Endodermal cell (in vitro differentiated cells): Measurements from ENCODE around the gene CNTN4. TPM values are rescaled to one million over a fixed set of nuclear protein-coding genes. Genes with fewer than 3 reads are reported as not detected.

Experiments used
- DNase-seq: peaks from one replicate; pipeline ENCODE4 v3.0.0-alpha.2; 2017
- H3K27ac ChIP-seq: 2 replicates; pipeline ENCODE4 v1.5.1; 2013; ENCODE audit warnings: mild to moderate bottlenecking, low read depth, low read length, moderate library complexity
- H3K27me3 ChIP-seq: 2 replicates; pipeline ENCODE4 v1.6.1; 2013; ENCODE audit warnings: mild to moderate bottlenecking, low read length, moderate library complexity; ENCODE audit not compliant: insufficient read depth, control insufficient read depth, poor library complexity, severe bottlenecking
- H3K36me3 ChIP-seq: 2 replicates; pipeline ENCODE4 v1.7.0; 2013; ENCODE audit warnings: mild to moderate bottlenecking, low read length, moderate library complexity; ENCODE audit not compliant: control insufficient read depth, insufficient read depth
- H3K4me1 ChIP-seq: one replicate; pipeline ENCODE4 v1.7.0; 2013; ENCODE audit warnings: low read length; ENCODE audit not compliant: control insufficient read depth, insufficient read depth
- H3K4me3 ChIP-seq: 2 replicates; pipeline ENCODE4 v1.5.1; 2013; ENCODE audit warnings: mild to moderate bottlenecking, low read length, moderate library complexity
- H3K9ac ChIP-seq: 2 replicates; pipeline ENCODE4 v1.6.1; 2013; ENCODE audit warnings: mild to moderate bottlenecking, low read length, moderate library complexity; ENCODE audit not compliant: poor library complexity, severe bottlenecking; ENCODE audit errors: extremely low read depth
- H3K9me3 ChIP-seq: 2 replicates; pipeline ENCODE4 v1.6.1; 2013; ENCODE audit warnings: mild to moderate bottlenecking, low read length, moderate library complexity; ENCODE audit not compliant: control insufficient read depth
- H3K27ac Mint-ChIP-seq: 2 replicates; pipeline ENCODE4 v1.8.0; 2020; ENCODE audit warnings: mixed read lengths
- H3K27me3 Mint-ChIP-seq: 2 replicates; pipeline ENCODE4 v1.8.0; 2021; ENCODE audit warnings: mild to moderate bottlenecking, mixed read lengths; ENCODE audit not compliant: insufficient read depth
- H3K36me3 Mint-ChIP-seq: 2 replicates; pipeline ENCODE4 v1.8.0; 2020; ENCODE audit warnings: low read depth, mixed read lengths
- H3K4me1 Mint-ChIP-seq: 2 replicates; pipeline ENCODE4 v1.8.0; 2020; ENCODE audit warnings: mixed read lengths
- H3K4me3 Mint-ChIP-seq: 2 replicates; pipeline ENCODE4 v1.8.0; 2020; ENCODE audit warnings: mild to moderate bottlenecking, moderate library complexity, mixed read lengths
- H3K9me3 Mint-ChIP-seq: 2 replicates; pipeline ENCODE4 v1.8.0; 2020; ENCODE audit warnings: mild to moderate bottlenecking, mixed read lengths
- WGBS, 2 experiments: methylation state at CpG; one replicate each; pipeline versions ENCODE4 v1.1.5 to v1.1.7; 2013; ENCODE audit warnings: missing lambda C conversion rate in 2 of 2, mixed read lengths in 1 of 2; ENCODE audit not compliant: insufficient coverage in 1 of 2, insufficient read length in 1 of 2; 5-methylcytosine and 5-hydroxymethylcytosine counted together
- total RNA-seq, 2 donors: library from RNA; stranded (reverse); fragmentation: NEBNext Ultra II Directional in 1 of 2; extraction: Animal tissue kit (Norgen Biotek cat#: 25700) in 1 of 2; gene quantifications; 2 replicates in 1 of 2; 3 replicates in 1 of 2; pipeline ENCODE4 v1.2.1, GENCODE V29; 2021
- TF ChIP-seq, protein P1 (sequence below): fragments of 200-600 bp; sonication (generic); conservative IDR thresholded peaks from 2 replicates; pipeline ENCODE4 v1.5.0; 2021; ENCODE audit warnings: antibody characterized with exemption, mild to moderate bottlenecking

Gene CNTN4
- total RNA-seq, 2 donors from 2014 or later = 10.8 to 11.1 TPM

DNA sequence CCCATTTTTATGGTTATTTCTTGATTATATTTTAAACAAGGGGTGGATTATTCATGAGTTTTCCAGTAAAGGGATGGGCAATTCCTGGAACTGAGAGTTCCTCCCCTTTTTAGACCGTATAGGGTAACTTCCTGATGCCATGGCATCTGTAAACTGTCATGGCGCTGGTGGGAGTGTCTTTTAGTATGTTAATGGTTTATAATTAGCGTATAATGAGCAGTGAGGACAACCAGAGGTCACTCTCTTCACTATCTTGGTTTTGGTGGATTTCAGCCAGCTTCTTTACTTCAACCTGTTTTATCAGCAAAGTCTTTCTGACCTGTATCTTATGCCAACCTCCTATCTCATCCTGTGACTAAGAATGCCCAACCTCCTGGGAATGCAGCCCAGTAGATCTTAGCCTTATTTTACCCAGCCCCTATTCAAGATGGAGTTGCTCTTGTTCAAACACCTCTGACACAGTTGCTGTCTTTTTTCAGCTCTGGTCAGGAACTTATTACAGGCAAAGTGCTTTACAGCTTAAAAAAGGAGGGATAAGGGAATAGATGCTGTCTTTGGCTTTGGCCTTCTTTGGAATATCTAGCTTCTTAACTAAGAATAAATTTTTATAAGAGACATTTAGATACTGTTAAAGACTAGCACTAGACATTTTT, 257.8 kb downstream of the CNTN4 start:
- peaks cover 7% of the 10 kb centered on the region for H3K4me1 ChIP-seq
- Mint-ChIP-seq H3K4me1 (peaks cover 12% of the 10 kb centered on the region), H3K4me3 (no peak overlapping the region), H3K27ac (no peak overlapping the region), H3K27me3 (no peaks in the 10 kb centered on the region), H3K36me3 (peaks cover 8% of the 10 kb centered on the region), H3K9me3 (peaks cover 23% of the 10 kb centered on the region)
- H3K27me3 ChIP-seq = no peaks in the 10 kb centered on the region
- WGBS, 2 experiments = 67 to 83% methylated on average over 1 to 3 of the region's 3 CpGs
- H3K9ac ChIP-seq = no peak overlapping the region
- H3K9me3 ChIP-seq = peaks cover 4% of the 10 kb centered on the region
- H3K4me3 ChIP-seq = no peak overlapping the region
- H3K27ac ChIP-seq = no peak overlapping the region
- DNase-seq = no peak
- H3K36me3 ChIP-seq = no peaks in the 10 kb centered on the region
- TF ChIP-seq, protein P1, sequence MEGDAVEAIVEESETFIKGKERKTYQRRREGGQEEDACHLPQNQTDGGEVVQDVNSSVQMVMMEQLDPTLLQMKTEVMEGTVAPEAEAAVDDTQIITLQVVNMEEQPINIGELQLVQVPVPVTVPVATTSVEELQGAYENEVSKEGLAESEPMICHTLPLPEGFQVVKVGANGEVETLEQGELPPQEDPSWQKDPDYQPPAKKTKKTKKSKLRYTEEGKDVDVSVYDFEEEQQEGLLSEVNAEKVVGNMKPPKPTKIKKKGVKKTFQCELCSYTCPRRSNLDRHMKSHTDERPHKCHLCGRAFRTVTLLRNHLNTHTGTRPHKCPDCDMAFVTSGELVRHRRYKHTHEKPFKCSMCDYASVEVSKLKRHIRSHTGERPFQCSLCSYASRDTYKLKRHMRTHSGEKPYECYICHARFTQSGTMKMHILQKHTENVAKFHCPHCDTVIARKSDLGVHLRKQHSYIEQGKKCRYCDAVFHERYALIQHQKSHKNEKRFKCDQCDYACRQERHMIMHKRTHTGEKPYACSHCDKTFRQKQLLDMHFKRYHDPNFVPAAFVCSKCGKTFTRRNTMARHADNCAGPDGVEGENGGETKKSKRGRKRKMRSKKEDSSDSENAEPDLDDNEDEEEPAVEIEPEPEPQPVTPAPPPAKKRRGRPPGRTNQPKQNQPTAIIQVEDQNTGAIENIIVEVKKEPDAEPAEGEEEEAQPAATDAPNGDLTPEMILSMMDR = no peak

DNA sequence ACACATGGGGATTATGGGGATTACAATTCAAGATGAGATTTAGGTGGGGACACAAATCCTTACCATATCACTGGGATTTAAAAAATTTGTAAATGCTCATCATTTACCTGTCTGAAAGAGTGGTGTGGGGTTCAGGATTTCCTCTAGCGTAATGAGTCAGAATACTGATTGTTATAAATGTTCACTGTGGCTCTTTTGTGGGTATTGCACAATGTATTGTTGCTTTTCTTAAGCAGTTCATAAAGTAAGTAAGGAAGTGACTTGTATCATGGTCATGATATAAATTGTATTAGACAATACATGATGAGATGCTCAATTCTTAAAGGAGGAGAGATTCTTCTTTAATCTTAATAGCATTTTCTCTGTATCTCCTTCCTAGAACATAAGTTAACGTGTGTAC, 262.1 kb downstream of the CNTN4 start:
- Histone ChIP-seq H3K4me3 (no peak overlapping the region), H3K27ac (no peak overlapping the region), H3K4me1 (no peaks in the 10 kb centered on the region), H3K9me3 (no peaks in the 10 kb centered on the region), H3K27me3 (no peaks in the 10 kb centered on the region), H3K36me3 (no peaks in the 10 kb centered on the region), H3K9ac (no peak overlapping the region)
- Mint-ChIP-seq H3K36me3 (no peaks in the 10 kb centered on the region), H3K27me3 (no peaks in the 10 kb centered on the region), H3K9me3 (no peaks in the 10 kb centered on the region), H3K27ac (no peak overlapping the region), H3K4me1 (peaks cover 9% of the 10 kb centered on the region), H3K4me3 (no peak overlapping the region)
- TF ChIP-seq, protein P1 = no peak
- DNase-seq = no peak
- WGBS, 2 experiments = 100% methylated on average over 2 of the region's 2 CpGs; no CpG with 5 or more reads in 1 of the 2 experiments

DNA sequence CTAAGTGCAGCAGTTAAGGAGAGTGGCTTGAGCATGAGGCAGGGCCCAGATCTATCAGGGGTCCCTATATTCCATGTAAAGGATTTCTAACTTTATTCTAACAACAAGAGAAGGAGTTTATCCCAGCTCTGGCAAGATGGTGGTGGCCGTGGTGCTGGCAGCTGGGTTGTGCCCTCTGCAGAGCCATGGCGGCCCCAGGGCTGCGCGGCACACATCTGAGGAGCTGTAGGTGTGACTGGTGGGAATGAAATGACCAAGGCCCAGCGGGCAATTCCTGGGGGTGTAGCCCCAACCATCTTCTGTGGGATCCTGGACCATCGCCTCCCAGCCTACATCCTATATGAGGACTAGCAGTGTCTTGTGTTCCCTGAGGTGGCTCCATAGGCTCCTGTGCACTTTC, 263.5 kb downstream of the CNTN4 start:
- Histone ChIP-seq H3K4me3 (no peak overlapping the region), H3K27me3 (no peaks in the 10 kb centered on the region), H3K4me1 (no peaks in the 10 kb centered on the region), H3K9me3 (no peaks in the 10 kb centered on the region), H3K27ac (no peak overlapping the region), H3K9ac (no peak overlapping the region), H3K36me3 (no peaks in the 10 kb centered on the region)
- H3K27me3 Mint-ChIP-seq = no peaks in the 10 kb centered on the region
- DNase-seq = no peak
- no peaks in the 10 kb centered on the region for H3K36me3 Mint-ChIP-seq
- H3K27ac Mint-ChIP-seq = no peak overlapping the region
- TF ChIP-seq, protein P1 = no peak
- 96 to 100% methylated on average over 1 to 6 of the region's 6 CpGs for whole genome bisulfite sequencing, 2 experiments
- H3K4me3 Mint-ChIP-seq = no peak overlapping the region
- H3K9me3 Mint-ChIP-seq = no peaks in the 10 kb centered on the region
- peaks cover 6% of the 10 kb centered on the region for H3K4me1 Mint-ChIP-seq
